Stimulated activated CD4-positive, alpha-beta T cell treated with anti-CD3 and anti-CD28 coated beads, TNF-alpha, amount 100 ng/mL, for 4 hours (primary cell): ENCODE measurements around the gene RAB33A.

Source experiments
- DNase-seq, 3 experiments: peaks; one replicate each; pipeline ENCODE4 v3.0.0-alpha.2; 2020; ENCODE audit warnings: low read depth in 3 of 3

RAB33A gene

DNA sequence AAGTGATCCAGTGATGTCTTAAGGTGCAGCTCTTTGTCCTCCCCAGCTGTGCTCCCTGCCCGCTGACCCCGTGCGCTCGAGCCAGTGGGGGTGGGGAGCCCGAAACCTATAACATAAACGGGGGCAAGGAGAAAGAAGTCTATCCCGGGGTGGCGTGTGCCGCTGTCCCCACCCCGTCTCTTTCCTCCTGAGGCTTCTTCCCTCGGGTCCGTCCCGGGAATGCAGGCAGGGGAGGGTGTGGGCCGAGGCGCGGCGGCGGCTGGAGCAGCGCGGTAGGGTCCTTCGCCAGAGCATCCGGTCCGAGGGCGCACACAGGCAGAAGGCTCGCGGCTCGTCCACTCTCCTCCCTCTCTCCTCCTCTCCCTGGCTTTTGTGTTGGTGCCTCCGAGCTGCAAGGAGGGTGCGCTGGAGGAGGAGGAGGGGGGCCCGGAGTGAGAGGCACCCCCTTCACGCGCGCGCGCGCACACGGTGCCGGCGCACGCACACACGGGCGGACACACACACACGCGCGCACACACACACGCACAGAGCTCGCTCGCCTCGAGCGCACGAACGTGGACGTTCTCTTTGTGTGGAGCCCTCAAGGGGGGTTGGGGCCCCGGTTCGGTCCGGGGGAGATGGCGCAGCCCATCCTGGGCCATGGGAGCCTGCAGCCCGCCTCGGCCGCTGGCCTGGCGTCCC lies at the start of gene RAB33A:
Gene RAB33A (plus strand): TSS at position 517 of the 681 bp plus-strand sequence. CDS start 101 bp downstream, at position 618.
- peak in 1 of 3 experiments; percentile 8 for DNase-seq

DNA sequence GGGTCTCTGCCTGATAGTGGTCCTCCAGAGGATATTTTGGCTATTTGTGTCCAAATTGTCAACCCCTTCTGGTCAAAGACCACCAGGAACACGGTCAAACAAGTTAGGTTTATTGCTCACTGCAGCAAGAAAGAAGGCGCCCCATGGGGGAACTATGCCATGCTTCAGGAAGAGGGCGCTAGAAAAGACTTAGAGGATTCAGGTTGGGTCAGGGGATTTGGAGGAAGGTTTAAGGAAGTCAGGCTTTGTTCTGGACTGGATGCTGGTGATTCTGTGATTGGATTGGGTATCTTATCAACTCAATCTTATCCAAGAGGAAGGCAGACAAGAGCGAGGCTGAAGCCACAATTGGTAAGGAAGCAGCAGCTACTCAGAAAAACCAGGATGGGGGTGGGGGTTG lies 47.2 kb upstream of the RAB33A start:
- DNase-seq = no peak

DNA sequence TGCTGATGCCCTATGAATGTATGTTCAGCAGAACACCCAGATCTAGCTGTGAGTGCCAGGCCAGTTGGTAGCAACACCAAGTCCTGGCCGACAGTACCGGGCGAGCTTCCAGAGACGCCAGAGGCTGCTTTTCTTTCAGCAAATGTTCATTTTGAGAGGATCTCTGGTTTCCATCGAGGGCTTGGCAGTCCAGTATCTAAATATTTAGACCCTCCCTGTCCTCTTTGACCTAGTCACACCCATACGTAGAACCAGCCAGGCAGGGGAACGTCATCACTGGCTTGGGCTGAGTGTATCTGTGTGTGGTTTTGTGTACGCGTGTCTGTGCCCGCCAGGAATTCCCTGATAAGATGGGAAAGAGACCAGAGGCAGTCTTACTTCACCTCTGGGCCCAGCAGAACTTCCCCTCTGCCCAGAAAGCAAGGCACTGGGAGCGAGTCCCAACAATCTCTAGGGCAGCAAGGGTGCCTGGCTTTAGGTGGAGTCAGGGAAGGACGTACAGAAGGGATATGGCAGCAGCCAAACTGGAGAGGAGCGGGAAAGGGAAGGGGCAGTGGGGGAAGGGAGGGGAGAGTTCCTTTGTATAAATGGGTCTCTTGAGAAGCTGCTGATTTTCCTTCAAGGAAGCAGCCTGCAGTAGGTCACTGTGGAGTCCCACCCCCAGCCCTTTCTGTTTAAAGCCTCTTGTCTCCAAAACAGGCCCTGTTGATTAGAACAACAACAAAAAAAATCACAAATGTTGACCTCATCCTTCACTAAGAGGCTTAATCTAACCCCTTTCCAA lies 46.5 kb upstream of the RAB33A start:
- DNase-seq = no peak

DNA sequence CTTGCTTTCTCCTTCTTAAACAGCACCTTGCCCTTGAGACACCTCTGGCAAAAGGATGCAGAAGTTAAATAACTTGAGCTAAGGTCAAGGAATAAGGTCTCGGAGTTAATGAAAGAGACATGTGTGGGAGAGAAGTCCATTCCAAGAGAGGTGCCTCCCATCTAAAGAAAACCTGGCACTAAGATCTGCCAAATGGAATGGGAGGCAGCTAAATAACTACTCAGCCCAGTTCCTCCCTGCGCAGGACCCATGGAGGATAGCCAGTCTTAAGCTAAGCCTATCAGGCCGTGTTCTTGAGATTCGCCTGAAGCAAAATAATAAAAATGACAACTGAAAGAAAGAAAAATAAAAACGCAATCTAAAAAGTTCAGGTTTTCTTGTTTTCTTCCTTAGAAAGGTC lies 40.8 kb upstream of the RAB33A start:
- no peak for DNase-seq

DNA sequence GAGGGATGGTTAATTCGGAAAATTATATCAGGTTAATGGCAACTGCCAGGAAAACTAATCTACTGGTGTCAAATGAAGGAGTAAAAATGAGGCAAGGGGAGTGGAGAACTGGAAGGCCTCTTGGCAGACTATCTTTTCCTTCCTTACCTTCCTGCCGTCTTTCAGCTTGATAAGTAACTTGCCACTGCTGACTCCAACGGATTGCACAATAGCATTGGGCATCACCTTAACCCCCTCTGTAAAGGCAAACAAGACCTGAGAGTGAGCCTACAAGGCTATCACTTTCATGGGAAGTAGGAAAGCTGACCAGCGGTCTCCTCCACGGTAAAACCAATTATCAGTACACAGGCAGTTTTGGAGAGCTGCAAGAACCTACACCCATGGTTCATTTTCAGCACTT lies 35.3 kb upstream of the RAB33A start:
- DNase-seq = no peak

DNA sequence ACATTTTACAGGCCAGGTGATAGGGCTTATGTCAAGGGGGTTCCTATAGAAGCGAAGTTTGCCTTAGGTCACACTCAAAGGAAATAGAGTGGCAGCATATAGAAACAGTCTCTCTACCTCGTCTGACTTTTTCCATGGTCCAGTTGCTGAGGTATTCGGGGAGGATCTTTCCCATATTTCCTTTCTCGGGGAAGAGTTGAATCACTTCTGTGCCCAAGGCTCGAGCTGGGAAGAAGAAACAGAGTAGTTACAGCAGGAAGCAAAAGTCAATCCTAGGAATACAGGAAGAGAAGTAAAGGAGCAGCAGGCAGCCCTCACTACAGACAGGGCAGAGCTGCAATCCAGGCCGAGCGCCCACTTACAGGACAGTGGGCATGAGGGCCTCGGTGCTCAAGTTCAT lies 34.8 kb upstream of the RAB33A start:
- no peak for DNase-seq

DNA sequence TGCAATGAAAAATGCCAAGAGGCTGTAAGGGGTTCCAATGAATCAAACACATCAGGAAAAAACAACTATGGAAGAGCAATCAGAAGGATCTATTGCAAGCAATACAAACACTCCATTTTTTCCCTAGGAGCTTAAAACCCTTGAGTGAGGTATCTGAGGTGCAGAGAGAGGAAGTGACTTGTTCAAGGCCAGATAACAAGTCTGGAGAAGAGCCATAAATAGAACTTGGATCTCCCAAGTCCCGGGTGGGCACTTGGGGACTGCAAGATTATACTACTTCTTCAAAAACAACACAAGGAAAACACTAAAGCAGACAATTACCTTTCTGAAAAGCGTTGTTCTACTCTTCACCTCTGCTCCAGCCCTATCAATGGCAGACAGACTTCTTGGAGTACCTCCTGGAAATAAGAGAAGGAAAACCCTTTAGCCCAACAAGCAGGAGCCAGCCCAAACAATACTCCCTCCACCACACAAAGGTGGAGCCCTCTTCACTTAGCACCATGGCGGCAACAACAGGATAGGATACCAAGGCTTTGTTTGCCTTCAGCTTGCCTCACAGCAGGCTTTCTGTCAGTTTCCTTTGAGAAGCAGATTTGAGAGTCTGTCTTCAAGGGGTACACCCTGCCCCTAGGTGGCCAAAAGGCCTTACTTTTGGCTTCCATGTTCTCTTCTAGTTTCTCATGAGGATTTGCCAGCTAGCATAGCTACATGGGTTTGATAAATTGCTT lies 32.1 kb upstream of the RAB33A start:
- DNase-seq = no peak

DNA sequence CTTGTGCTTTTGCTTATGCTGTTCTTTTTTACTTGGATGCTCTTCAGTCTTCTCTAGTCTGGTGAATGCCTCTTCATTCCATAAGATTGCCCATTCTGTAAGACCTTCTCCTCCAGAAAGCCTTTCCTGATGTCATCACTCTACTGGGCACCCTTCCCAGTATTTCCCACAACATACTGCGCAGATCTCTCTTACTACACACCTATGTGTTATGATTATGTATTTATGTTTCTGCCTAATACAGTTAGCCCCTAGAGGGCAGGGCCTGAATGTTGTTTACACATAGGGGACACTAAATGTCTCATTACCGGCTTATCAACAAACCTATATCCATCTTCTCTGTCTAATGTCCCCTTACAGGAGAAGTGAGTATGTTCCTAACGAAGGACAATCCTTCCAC lies 27.3 kb upstream of the RAB33A start:
- no peak for DNase-seq

DNA sequence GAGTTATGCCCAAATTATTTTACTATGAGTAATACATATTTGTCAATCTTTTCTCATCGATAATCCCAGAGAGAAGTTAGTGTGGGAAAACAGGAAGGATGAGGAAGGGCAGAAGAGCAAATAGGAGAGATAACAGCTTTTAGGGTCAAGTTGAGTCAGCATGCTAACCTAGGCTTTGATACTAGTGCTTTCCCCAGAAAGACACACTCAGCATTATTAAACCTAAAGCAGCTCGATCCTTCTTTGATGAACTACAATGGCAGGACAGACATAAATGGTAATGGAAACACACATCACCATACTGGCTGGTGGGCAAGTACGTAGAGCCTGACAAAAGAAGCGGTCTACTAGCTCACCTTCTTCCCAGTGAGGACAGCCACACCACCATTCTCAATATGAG lies 26.6 kb upstream of the RAB33A start:
- no peak for DNase-seq

DNA sequence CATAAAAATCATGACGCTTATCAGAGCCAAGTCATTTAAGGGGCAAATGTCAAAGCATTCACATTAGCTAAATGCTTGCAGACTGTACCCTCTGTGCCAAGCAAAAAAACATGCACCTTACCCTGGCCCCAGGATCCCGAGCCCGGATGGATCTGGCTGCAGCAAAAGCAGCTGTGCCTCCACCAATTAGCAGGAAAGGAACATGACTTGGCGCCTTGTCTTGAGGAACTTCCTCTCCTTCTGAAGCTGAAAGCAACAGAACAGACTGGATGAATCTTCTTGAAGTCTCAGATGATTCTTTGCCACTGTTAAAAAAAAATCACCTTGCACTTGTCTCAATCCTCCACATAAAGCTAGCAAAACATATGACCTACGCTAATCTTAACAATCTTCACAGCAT lies 24.1 kb upstream of the RAB33A start:
- no peak for DNase-seq

DNA sequence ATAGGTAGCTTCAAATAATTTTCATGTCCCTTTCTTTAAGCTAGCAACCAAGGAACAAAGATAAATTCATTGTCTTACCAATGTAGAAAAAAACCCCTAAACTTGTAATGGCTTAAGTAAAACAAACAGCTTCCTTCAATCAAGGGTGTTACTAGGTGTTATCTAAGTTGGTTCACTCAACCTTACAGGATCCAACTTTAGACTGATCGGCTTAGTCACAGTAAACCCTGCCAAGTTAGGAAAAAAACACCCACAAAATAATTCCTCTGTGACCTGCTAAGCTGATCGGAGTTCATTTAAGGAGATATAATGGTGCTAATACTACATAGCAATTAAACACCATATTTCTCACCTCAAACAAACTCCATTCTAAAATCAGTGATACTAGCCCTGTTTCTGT lies 16.2 kb upstream of the RAB33A start:
- no peak for DNase-seq

DNA sequence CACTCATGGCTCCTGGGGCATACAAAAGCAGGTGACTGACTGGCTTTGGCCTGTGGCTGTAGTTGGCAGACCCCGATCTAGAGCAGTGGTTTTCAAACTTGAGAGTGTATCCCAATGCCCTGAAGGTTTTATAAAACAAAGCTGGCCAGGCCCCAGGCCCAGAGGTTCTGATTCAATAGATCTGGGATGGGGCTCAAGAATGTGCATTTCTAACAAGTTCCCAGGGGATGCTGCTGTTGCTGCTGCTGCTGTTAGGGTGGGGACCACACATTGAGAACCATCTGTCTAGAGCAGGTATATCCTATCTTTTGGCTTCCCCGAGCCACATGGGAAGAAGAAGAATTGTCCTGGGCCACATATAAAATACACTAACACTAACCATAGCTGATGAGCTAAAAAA lies 13.5 kb upstream of the RAB33A start:
- DNase-seq = no peak

DNA sequence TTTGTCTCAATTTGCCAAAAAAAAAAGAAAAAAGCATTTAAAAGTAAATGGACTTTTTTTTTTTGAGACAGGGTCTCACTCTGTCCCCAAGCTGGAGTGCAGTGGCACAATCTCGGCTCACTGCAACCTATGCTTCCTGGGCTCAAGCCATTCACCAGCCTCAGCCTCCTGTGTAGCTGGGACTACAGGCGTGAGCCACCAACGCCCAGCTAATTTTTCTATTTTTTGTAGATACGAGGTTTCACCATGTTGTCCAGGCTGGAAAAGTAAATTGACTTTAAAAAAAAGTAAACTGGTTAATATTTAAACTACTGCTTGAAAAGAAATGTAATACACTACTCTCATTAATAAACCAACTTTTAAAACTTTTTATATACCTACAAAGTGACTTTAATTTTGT lies 12.0 kb upstream of the RAB33A start:
- no peak for DNase-seq

DNA sequence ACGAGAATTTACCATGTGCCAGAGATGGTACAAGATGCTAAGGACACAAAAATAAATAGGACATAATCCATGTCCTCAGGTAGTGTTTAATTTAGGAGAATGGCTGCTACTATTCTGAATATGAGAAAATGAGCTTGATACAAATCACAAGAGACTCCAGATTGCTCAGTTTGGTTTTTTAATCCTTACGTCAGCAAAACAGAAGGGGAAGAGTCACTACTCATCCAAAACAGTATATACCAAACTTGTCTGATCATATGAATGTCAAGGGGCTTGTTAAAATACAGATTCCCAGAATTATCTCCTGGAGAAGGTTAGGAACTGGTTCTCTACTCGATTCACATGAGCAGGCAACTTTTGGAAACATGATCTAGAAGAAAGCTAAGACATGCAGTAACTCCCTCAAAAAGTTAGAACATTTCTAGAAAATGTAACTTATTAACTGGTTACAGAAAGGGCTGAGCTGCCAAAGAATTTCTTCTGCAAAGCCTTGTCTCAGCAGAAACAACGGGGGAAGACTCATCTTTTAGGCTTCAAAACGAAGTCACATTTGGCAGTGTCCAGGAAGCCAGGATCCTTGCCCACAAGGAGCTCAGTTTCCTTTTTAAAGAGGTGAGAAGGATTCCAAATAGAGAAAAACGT lies 9.5 kb upstream of the RAB33A start:
- DNase-seq = no peak

DNA sequence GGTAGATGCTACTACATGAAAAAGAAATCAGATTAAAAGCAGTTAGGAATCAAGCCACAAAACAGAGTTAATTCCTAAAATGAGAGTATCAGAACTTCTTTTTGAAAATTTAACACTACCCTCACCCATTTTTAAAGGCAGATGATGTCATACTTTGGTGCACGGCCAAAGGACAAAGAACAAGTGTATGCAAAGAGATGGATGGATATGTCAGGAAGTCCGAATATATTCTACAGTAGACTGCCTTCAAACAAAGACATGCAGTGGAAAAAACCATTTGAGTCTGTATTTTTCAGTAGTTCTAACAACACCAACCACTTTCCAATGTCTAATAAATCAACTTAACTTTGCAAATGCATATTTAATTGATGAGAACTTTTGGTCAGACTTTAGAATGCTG lies 8.4 kb upstream of the RAB33A start:
- DNase-seq = no peak

DNA sequence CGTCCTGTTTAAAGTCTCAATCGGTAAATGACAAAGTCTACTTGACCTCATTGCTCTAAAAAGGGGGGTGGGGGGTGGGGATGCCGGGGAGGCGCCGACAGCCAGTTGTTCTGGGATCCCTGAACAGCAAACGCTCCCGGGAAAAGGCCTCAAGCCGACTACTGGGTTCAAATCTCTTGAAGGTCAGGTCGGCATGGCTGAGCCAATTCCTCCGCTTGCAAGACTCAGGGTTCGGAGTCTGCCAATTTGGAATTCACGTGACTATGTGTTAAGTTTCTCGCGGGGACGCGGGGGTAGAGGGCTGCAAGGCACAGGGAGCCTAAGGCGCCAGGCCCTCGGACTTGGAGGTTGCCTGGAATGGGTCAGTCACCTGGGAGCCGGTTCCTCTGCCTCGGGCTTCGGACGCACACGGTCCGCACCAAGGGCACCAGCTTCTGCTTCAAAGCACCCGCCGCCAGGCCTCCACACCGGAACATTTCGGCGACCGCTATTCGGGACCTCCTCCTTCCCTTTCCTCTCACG lies 6.5 kb upstream of the RAB33A start:
- DNase-seq = no peak

DNA sequence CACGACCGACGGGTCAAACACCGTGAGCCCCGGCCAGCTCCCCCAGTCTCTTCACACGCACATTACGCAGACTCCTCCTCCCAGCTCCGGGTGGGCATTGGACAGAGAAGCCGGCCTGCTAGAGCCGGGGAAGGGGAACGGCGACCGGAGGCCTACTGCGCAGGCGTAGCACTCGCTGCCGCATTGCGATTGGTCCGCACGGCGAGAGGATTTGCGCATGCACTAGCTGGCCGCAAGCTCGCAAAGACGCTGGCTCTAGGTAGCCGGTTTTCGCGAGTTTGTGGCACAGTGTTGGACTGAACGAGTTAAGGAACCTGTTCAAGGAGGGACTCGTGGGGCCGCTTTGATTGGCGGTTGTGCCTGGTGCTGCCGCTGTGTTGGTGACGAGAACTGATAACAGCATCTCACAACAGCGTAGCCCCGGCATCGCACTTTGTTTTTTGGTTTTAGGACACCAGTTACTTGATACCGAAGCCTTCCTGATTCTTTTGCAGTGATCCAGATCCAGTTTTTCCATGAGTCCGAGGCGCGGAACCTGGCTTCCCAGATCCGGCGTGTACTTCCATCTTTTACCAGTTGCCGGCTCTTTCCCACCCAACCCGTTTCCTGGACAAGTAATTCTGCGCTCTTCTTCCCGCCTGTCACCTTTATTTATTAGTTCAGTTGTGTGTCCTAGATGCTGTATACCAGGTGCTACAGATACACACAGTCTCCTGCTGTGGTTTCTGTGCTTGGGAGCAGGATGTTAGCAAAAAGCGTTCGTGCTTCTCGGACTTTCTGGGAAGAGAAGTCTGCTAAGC lies 5.9 kb upstream of the RAB33A start, which contains the start of gene AIFM1:
Gene AIFM1 (minus strand): TSS at position 139 of the 800 bp plus-strand sequence. CDS start 185 bp downstream, outside the sequence.
- DNase-seq = peak; percentile 56 to 73 (median 70)

DNA sequence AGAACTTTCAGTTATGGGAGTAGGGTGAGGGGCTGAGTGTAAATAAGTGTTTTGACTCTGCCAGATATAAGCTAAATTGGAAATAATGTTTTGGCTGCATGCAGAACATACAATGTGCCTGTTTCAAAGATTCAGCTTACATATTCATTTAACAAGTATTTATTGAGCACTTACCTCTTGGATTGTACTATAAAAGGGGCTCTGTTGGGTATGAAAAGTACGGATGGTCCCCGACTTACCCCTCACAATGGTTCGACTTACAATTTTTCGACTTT lies 5.3 kb upstream of the RAB33A start:
- no peak for DNase-seq

DNA sequence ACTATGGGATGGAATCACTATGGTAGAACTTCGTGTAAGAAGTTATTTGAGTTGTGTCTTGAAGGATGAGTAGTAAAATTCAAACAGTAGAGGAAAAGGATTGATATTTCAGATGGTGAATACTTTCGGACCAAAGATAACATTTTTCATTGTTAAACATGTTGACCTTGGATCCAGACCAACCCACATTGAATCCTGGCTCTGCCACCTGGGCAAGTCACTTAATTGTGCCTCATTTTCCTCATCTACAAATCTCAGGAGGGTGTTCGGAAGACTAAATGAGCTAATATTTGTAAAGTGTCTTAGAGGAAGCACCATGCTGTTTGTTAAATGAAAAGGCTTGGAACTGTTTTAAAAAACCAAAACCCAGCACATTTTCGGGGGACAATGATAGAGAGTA lies 4.7 kb upstream of the RAB33A start:
- DNase-seq = no peak

DNA sequence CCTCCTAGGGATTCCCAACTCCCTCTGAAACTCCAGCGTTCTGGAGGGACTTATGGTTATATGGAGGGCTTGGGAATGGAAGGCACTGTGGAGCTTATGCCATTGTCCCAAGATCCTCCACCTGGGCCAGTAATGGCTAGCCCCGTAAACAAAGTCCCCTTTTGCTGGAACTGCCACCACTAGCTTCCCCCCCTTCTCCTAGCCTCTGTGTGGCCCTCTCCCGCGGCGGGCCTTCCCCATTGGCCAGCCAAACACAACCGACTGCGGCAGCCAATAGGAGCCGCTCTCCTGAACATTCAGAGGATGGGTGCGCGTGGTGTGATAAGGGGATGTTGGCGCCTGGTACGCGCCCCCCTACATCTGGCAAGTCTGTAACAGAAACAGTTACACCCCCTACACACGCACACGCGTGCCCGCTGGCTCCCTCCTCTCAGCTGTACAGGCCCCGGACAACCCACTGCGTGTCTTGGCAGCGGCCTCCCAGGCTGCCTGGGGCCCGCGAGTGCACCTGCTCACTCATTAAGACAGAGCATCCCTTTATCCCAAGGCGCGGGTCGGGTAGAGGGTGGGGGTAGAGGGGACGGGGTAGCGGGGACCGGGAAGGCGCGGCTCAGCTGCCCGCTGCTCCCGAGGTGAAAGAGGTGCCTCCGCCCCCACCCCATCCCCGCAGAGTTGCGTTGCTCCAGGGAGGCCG lies 863 bp upstream of the RAB33A start:
- peak; percentile 34 to 40 (median 35) for DNase-seq
